GM13976 (cell line): ENCODE data around the gene VWA3A.

Experiments
- DNase-seq: peaks from one replicate; pipeline ENCODE4 v3.0.0; 2012; ENCODE audit warnings: low spot score
- CTCF ChIP-seq: IDR thresholded peaks from 2 replicates; pipeline ENCODE4 v1.5.1; 2012; ENCODE audit warnings: borderline replicate concordance, mild to moderate bottlenecking; ENCODE audit not compliant: insufficient read depth; ENCODE audit errors: extremely low read depth, missing control alignments, control extremely low read depth
- in situ Hi-C: fragments of 300-500 bp; cut with MboI; formaldehyde crosslinking; loops from one replicate; pipeline ENCODE4 v1.12.0; 2022; ENCODE audit warnings: low sequenced_read_pairs, mixed read lengths, inconsistent platforms; ENCODE audit not compliant: unreplicated experiment

VWA3A gene

GRCh38 chr16:22191532-22192260, 99.4 kb downstream of the VWA3A start:
- TF ChIP-seq CTCF, result no peak
- no peak for DNase-seq

GRCh38 chr16:22192261-22193062, 100.1 kb downstream of the VWA3A start:
- peak; percentile 58 for DNase-seq
- TF ChIP-seq CTCF, result no peak
- in situ Hi-C loops, result loop anchor here (25.0 kb wide), 1 partner anchor 380 kb away; no protein-coding TSS in a partner anchor

More at GRCh38 chr16:22191532-22192260, 99.4 kb downstream of the VWA3A start:
- in situ Hi-C loops, result loop anchor here (25.0 kb wide), 1 partner anchor 379 kb away; no protein-coding TSS in a partner anchor

GRCh38 chr16:22193063-22193411, 100.7 kb downstream of the VWA3A start:
- no peak for DNase-seq
- TF ChIP-seq CTCF, result no peak
- in situ Hi-C loops, result loop anchor here (25.0 kb wide), 1 partner anchor 381 kb away; no protein-coding TSS in a partner anchor

GRCh38 chr16:22194707-22195444, 102.5 kb downstream of the VWA3A start:
- no peak for DNase-seq
- in situ Hi-C loops, result loop anchor here (5.0 to 25.0 kb wide), 2 partner anchors 97 to 383 kb away; no protein-coding TSS in a partner anchor
- no peak for TF ChIP-seq CTCF

- in situ Hi-C loops, result loop anchor here (5.0 to 25.0 kb wide), 2 partner anchors 97 to 383 kb away; no protein-coding TSS in a partner anchor
- no peak for DNase-seq
- TF ChIP-seq CTCF, result no peak
Observed at GRCh38 chr16:22195445-22195694, 103.0 kb downstream of the VWA3A start.
